H9 (cell line): ENCODE data around the gene EFNB2. TPM values are rescaled to one million over a fixed set of nuclear protein-coding genes. Genes with fewer than 3 reads are reported as not detected.

Experiments used
- DNase-seq: peaks from one replicate; pipeline ENCODE4 v3.0.0-alpha.2; 2017
- H2AFZ ChIP-seq: one replicate; pipeline ENCODE4 v1.6.1; 2013; ENCODE audit warnings: mild to moderate bottlenecking, low read length, control low read depth, moderate library complexity
- H2AK5ac ChIP-seq: 2 replicates; pipeline ENCODE4 v1.6.1; 2013; ENCODE audit warnings: low read length, control low read depth, mixed read lengths; ENCODE audit not compliant: insufficient read length
- H2BK120ac ChIP-seq: one replicate; pipeline ENCODE4 v1.6.1; 2013; ENCODE audit warnings: low read depth, mild to moderate bottlenecking, low read length, control low read depth, inconsistent platforms; ENCODE audit not compliant: poor library complexity, severe bottlenecking
- H2BK12ac ChIP-seq: 2 replicates; pipeline ENCODE4 v1.6.1; 2013; ENCODE audit warnings: low read length, control low read depth, mixed read lengths, low read depth; ENCODE audit not compliant: insufficient read length
- H2BK15ac ChIP-seq: 2 replicates; pipeline ENCODE4 v1.6.1; 2013; ENCODE audit warnings: low read depth, low read length, control low read depth
- H2BK20ac ChIP-seq: one replicate; pipeline ENCODE4 v1.6.1; 2013; ENCODE audit warnings: low read depth, mild to moderate bottlenecking, low read length, control low read depth, inconsistent platforms; ENCODE audit not compliant: poor library complexity, severe bottlenecking
- H2BK5ac ChIP-seq: 2 replicates; pipeline ENCODE4 v1.6.1; 2013; ENCODE audit warnings: low read length, control low read depth, mixed read lengths; ENCODE audit not compliant: insufficient read length
- H3K14ac ChIP-seq: 2 replicates; pipeline ENCODE4 v1.6.1; 2013; ENCODE audit warnings: low read length, control low read depth; ENCODE audit not compliant: insufficient read depth
- H3K18ac ChIP-seq: 2 replicates; pipeline ENCODE4 v1.6.1; 2013; ENCODE audit warnings: low read depth, mild to moderate bottlenecking, mixed read lengths, low read length, control low read depth; ENCODE audit not compliant: insufficient read length
- H3K23ac ChIP-seq: 2 replicates; pipeline ENCODE4 v1.6.1; 2013; ENCODE audit warnings: low read length, control low read depth, mixed read lengths, low read depth; ENCODE audit not compliant: insufficient read length
- H3K23me2 ChIP-seq: 2 replicates; pipeline ENCODE4 v1.6.1; 2013; ENCODE audit warnings: low read depth, mild to moderate bottlenecking, mixed read lengths, low read length, control low read depth; ENCODE audit not compliant: insufficient read length, poor library complexity, severe bottlenecking
- H3K27ac ChIP-seq: 2 replicates; pipeline ENCODE4 v1.5.1; 2013; ENCODE audit warnings: low read length, control low read depth, mixed read lengths, low read depth; ENCODE audit not compliant: insufficient read length
- H3K27me3 ChIP-seq: 2 replicates; pipeline ENCODE4 v1.6.1; 2013; ENCODE audit warnings: low read length, control low read depth, inconsistent platforms; ENCODE audit not compliant: insufficient read depth
- H3K4ac ChIP-seq: 2 replicates; pipeline ENCODE4 v1.6.1; 2013; ENCODE audit warnings: low read depth, mild to moderate bottlenecking, control low read depth, inconsistent platforms, low read length, moderate library complexity
- H3K4me1 ChIP-seq: 2 replicates; pipeline ENCODE4 v1.6.1; 2013; ENCODE audit warnings: low read length, control low read depth, inconsistent platforms; ENCODE audit not compliant: insufficient read depth
- H3K4me2 ChIP-seq: 2 replicates; pipeline ENCODE4 v1.6.1; 2013; ENCODE audit warnings: low read length, control low read depth, mixed read lengths; ENCODE audit not compliant: insufficient read length, insufficient read depth
- H3K56ac ChIP-seq: 2 replicates; pipeline ENCODE4 v1.6.1; 2013; ENCODE audit warnings: low read depth, mild to moderate bottlenecking, mixed read lengths, low read length, control low read depth; ENCODE audit not compliant: insufficient read length
- H3K79me1 ChIP-seq: 2 replicates; pipeline ENCODE4 v1.6.1; 2013; ENCODE audit warnings: low read depth, mild to moderate bottlenecking, moderate library complexity, low read length, control low read depth, inconsistent platforms; ENCODE audit not compliant: insufficient read depth, poor library complexity, severe bottlenecking
- H3K79me2 ChIP-seq: 2 replicates; pipeline ENCODE4 v1.6.1; 2013; ENCODE audit warnings: low read length, control low read depth, inconsistent platforms; ENCODE audit not compliant: insufficient read depth
- H3K9ac ChIP-seq: 2 replicates; pipeline ENCODE4 v1.6.1; 2013; ENCODE audit warnings: low read length, control low read depth, mixed read lengths; ENCODE audit not compliant: insufficient read length; ENCODE audit errors: extremely low read depth
- H3K9me3 ChIP-seq: one replicate; pipeline ENCODE4 v1.6.1; 2013; ENCODE audit warnings: low read depth, low read length, inconsistent platforms; ENCODE audit not compliant: control insufficient read depth
- H3T11ph ChIP-seq: one replicate; pipeline ENCODE4 v1.6.1; 2013; ENCODE audit warnings: mild to moderate bottlenecking, low read length, control low read depth, inconsistent platforms
- H4K20me1 ChIP-seq: one replicate; pipeline ENCODE4 v1.6.1; 2013; ENCODE audit not compliant: control insufficient read depth, insufficient read length, insufficient read depth
- H4K5ac ChIP-seq: 2 replicates; pipeline ENCODE4 v1.6.1; 2013; ENCODE audit warnings: low read depth, mild to moderate bottlenecking, mixed read lengths, low read length, control low read depth; ENCODE audit not compliant: insufficient read length
- H4K8ac ChIP-seq: replicated peaks from 2 replicates; pipeline ENCODE4 v1.6.1; 2013; ENCODE audit warnings: low read length, control low read depth, mixed read lengths, low read depth; ENCODE audit not compliant: insufficient read length
- H4K91ac ChIP-seq: 2 replicates; pipeline ENCODE4 v1.6.1; 2013; ENCODE audit warnings: low read depth, mild to moderate bottlenecking, moderate library complexity, mixed read lengths, low read length, control low read depth; ENCODE audit not compliant: insufficient read length
- H3K27ac Mint-ChIP-seq, 3 experiments: 2 replicates in 2 of 3; 3 replicates in 1 of 3; pipeline ENCODE4 v1.8.0; 2020 to 2021; ENCODE audit warnings: mixed read lengths in 3 of 3, mild to moderate bottlenecking in 1 of 3, moderate library complexity in 1 of 3
- H3K27me3 Mint-ChIP-seq: 2 replicates; pipeline ENCODE4 v1.8.0; 2021; ENCODE audit warnings: low read depth, mild to moderate bottlenecking, moderate library complexity, mixed read lengths
- H3K36me3 Mint-ChIP-seq, 3 experiments: 2 replicates in 2 of 3; 3 replicates in 1 of 3; pipeline ENCODE4 v1.8.0; 2020 to 2021; ENCODE audit warnings: low read depth in 3 of 3, mixed read lengths in 3 of 3; ENCODE audit not compliant: insufficient read depth in 1 of 3
- H3K4me1 Mint-ChIP-seq, 2 experiments: 2 replicates each; pipeline ENCODE4 v1.8.0; 2020; ENCODE audit warnings: mixed read lengths in 2 of 2
- H3K4me3 Mint-ChIP-seq, 2 experiments: 2 replicates in 1 of 2; 3 replicates in 1 of 2; pipeline ENCODE4 v1.8.0; 2020 to 2021; ENCODE audit warnings: mild to moderate bottlenecking in 2 of 2, mixed read lengths in 2 of 2, moderate library complexity in 1 of 2
- H3K9me3 Mint-ChIP-seq, 2 experiments: 2 replicates in 1 of 2; 3 replicates in 1 of 2; pipeline ENCODE4 v1.8.0; 2020; ENCODE audit warnings: mild to moderate bottlenecking in 2 of 2, mixed read lengths in 2 of 2, moderate library complexity in 1 of 2
- CTCF ChIP-seq: fragments of 200-600 bp; sonication (generic); conservative IDR thresholded peaks from 3 replicates; pipeline ENCODE4 v1.8.0; 2021; ENCODE audit warnings: antibody characterized with exemption, mild to moderate bottlenecking
- WGBS: extraction: QIAGEN DNeasy Blood & Tissue Kit; methylation state at CpG from one replicate; pipeline ENCODE4 v1.1.7; 2013; ENCODE audit warnings: missing lambda C conversion rate, low lambda C conversion rate, mixed read lengths; ENCODE audit not compliant: insufficient read length; ENCODE audit errors: extremely low coverage; 5-methylcytosine and 5-hydroxymethylcytosine counted together
- total RNA-seq: library from RNA; stranded (reverse); gene quantifications from 2 replicates; pipeline ENCODE4 v1.2.1, GENCODE V29; 2021

The EFNB2 gene
- total RNA-seq, 1 experiment from 2014 or later: 12.7 TPM

- H3K56ac ChIP-seq: no peak overlapping the region
- H3K79me1 ChIP-seq: no peaks in the 10 kb centered on the region
- H3K79me2 ChIP-seq: peaks cover 1% of the 10 kb centered on the region; the same call in 1 of the 2 replicates
- no CpG with 5 or more reads among the region's 121 CpGs for WGBS
- no peak overlapping the region for H3T11ph ChIP-seq
- peaks cover 42 to 54% of the 10 kb centered on the region in 2 experiments for H3K4me1 Mint-ChIP-seq
- no peaks in the 10 kb centered on the region for H4K20me1 ChIP-seq
- no peak overlapping the region for H4K5ac ChIP-seq
- peaks cover 5% of the 10 kb centered on the region; the same call in 1 of the 2 replicates for H3K27me3 ChIP-seq
- no peak for TF ChIP-seq CTCF
- no peaks in the 10 kb centered on the region; a peak in 1 of 5 replicates for H3K9me3 Mint-ChIP-seq
- H3K4me3 Mint-ChIP-seq: peak overlapping the region; percentile 79 to 94
- no peak overlapping the region for H2AFZ ChIP-seq
- peak overlapping the region; percentile 94 for H3K4me2 ChIP-seq
- no peak overlapping the region for H3K27ac Mint-ChIP-seq
- H3K4ac ChIP-seq: no peak overlapping the region
- peaks cover 19% of the 10 kb centered on the region for H3K23me2 ChIP-seq
- H3K9me3 ChIP-seq: no peaks in the 10 kb centered on the region
- H2AK5ac ChIP-seq: no peak overlapping the region
- no peak overlapping the region for H2BK12ac ChIP-seq
- H2BK5ac ChIP-seq: no peak overlapping the region
- no peak overlapping the region for H3K27ac ChIP-seq
- no peak overlapping the region for H3K14ac ChIP-seq
- H2BK120ac ChIP-seq: no peak overlapping the region
- no peaks in the 10 kb centered on the region for H3K36me3 Mint-ChIP-seq
- H4K8ac ChIP-seq: no peak overlapping the region
- H3K9ac ChIP-seq: no peak overlapping the region
- H3K23ac ChIP-seq: no peak overlapping the region
- peaks cover 8% of the 10 kb centered on the region; the same call in 1 of the 2 replicates for H3K4me1 ChIP-seq
- no peak overlapping the region for H3K18ac ChIP-seq
- H2BK20ac ChIP-seq: no peak overlapping the region
- peaks cover 21% of the 10 kb centered on the region for H3K27me3 Mint-ChIP-seq
- DNase-seq: no peak
- H4K91ac ChIP-seq: no peak overlapping the region
- no peak overlapping the region for H2BK15ac ChIP-seq
Observed at GRCh38 chr13:106534639-106535551, 567 bp downstream of the EFNB2 start.
